Sigmoid colon (tissue), 7 donors: ENCODE results near the gene VIPR2. TPM values are rescaled to one million over a fixed set of nuclear protein-coding genes. Genes with fewer than 3 reads are reported as not detected.
"Not testable (repeated sequence)": the region's sequence is repeated elsewhere in the genome, so short reads cannot be mapped to it uniquely, and the experiment has no call there.

Experiments
- DNase-seq: peaks from one replicate; pipeline ENCODE4 v3.0.0-alpha.2; 2019
- H3K27ac ChIP-seq, 4 donors: fragments of 200-600 bp; sonication (generic); one replicate each; pipeline ENCODE4 v1.5.1; 2016 to 2019; ENCODE audit warnings: mild to moderate bottlenecking in 1 of 4
- H3K27me3 ChIP-seq, 3 donors: fragments of 200-600 bp; sonication (generic); one replicate each; pipeline ENCODE4 v1.5.1; 2019; ENCODE audit warnings: mild to moderate bottlenecking in 1 of 3
- H3K36me3 ChIP-seq, 4 donors: fragments of 200-600 bp; sonication (generic); one replicate each; pipeline ENCODE4 v1.5.1; 2016 to 2019
- H3K4me1 ChIP-seq, 4 donors: fragments of 200-600 bp; sonication (generic); one replicate each; pipeline ENCODE4 v1.5.1; 2017 to 2019
- H3K4me3 ChIP-seq, 4 donors: fragments of 200-600 bp; sonication (generic); one replicate each; pipeline ENCODE4 v1.5.1; 2017 to 2019; ENCODE audit warnings: mild to moderate bottlenecking in 2 of 4, moderate library complexity in 1 of 4
- H3K9me3 ChIP-seq, 4 donors: fragments of 200-600 bp in 3 of 4; sonication (generic) in 3 of 4; one replicate each; pipeline versions ENCODE4 v1.5.1 to v1.6.1; 2013 to 2019
- CTCF ChIP-seq, 4 experiments: fragments of 450-650 bp in 3 of 4; fragments of 200-600 bp in 1 of 4; IDR thresholded peaks; one replicate each; pipeline ENCODE4 v1.5.1; 2016 to 2019; ENCODE audit warnings: antibody characterized with exemption in 4 of 4, mild to moderate bottlenecking in 3 of 4, moderate library complexity in 2 of 4
- EP300 ChIP-seq, 4 donors: sonication (generic); formaldehyde crosslinking; IDR thresholded peaks; one replicate each; pipeline ENCODE4 v1.6.1; 2017; ENCODE audit warnings: antibody characterized with exemption in 4 of 4
- POLR2A ChIP-seq, 2 donors: fragments of 450-650 bp; IDR thresholded peaks; one replicate each; pipeline ENCODE4 v1.6.1; 2016; ENCODE audit warnings: antibody characterized with exemption in 2 of 2, mild to moderate bottlenecking in 2 of 2, moderate library complexity in 2 of 2
- POLR2AphosphoS5 ChIP-seq, 4 donors: sonication (generic); formaldehyde crosslinking; IDR thresholded peaks; one replicate each; pipeline ENCODE4 v1.6.1; 2017; ENCODE audit warnings: antibody characterized with exemption in 4 of 4
- WGBS, 2 donors: extraction: QIAGEN DNeasy Blood & Tissue Kit; methylation state at CpG; one replicate each; pipeline ENCODE4 v1.1.7; 2013; 5-methylcytosine and 5-hydroxymethylcytosine counted together
- intact Hi-C: fragments of 100-400 bp; cut with DNase I; formaldehyde crosslinking; loops from one replicate; pipeline ENCODE4 v1.15.1; 2023
- polyA plus RNA-seq, 3 donors: library from polyadenylated mRNA; stranded (reverse); fragments of 200-250 nt; gene quantifications; one replicate each; pipeline ENCODE4 v1.2.3, GENCODE V29; 2013
- total RNA-seq, 4 donors: library from RNA; depleted of rRNA; stranded (reverse); fragments of >200 nt; gene quantifications; one replicate each; pipeline ENCODE4 v1.1.0, GENCODE V29; 2016
- donor health status: healthy with polysubstance abuse.
- donor health status: Bipolar disorder and iron deficiency.
- donor health status: healthy.

The VIPR2 gene
- total and polyA plus RNA-seq, 7 donors: 0.23 to 21.4 (median 11.7) TPM

DNA sequence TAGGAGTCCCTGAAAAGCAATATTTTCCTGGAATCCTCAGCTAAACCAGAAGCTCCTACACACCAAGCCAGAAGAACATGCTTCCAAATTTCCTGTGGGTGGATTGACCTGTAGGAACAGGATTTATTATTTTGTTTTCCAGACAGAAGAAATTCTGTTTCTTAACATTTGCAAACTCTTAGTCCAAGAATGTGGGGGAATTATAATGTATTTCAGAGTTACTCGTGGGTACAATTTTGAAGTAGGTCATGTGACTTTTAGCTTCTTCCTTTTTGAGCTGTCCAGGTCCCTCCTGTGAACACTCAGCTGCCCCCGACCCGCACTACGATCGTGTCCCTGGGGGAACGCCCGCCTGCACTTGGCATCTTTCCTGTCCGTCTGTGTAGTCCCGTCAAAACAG lies 27.7 kb upstream of the VIPR2 start:
- intact Hi-C loops: no loop called here
- DNase-seq: no peak
- 87% methylated on average over 9 of the region's 9 CpGs for WGBS, 2 donors

DNA sequence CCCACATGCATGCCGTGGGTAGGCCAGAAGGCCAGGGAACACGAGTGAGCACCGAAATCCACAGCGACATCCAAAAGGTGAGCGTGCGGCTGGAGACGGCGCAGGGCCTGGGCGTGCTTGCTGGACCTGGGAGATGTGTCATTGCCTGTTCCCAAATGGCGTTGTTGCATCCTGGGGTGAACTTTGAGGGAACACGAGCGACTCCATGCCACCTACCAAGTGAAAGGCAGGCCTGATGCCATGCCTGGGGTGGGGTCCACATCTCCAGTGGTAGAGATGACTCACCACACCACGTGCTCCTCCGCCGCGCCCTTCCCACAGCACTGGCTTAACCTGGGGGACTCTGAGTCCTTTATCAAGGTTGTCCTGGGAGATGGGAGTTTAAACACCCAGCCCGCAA lies 24.7 kb upstream of the VIPR2 start:
- peaks cover 0 to 2% (median 0%) of the 10 kb centered on the region in 4 donors for H3K9me3 ChIP-seq
- intact Hi-C loops: no loop called here
- H3K27me3 ChIP-seq: no peaks in the 10 kb centered on the region
- no peak overlapping the region for H3K27ac ChIP-seq
- TF ChIP-seq CTCF (IDR thresholded peaks at IDR 0.05): no peak
- no peak for TF ChIP-seq EP300 (IDR thresholded peaks at IDR 0.05)
- H3K4me3 ChIP-seq: no peak overlapping the region
- no peak for DNase-seq
- no peaks in the 10 kb centered on the region for H3K4me1 ChIP-seq
- 88 to 90% methylated on average over 17 of the region's 17 CpGs for WGBS, 2 donors
- no peaks in the 10 kb centered on the region for H3K36me3 ChIP-seq

More for the DNA sequence above, 27.7 kb upstream of the VIPR2 start:
- no peaks in the 10 kb centered on the region for H3K27me3 ChIP-seq
- H3K4me1 ChIP-seq: peaks cover 0 to 7% (median 0%) of the 10 kb centered on the region in 4 donors
- H3K4me3 ChIP-seq: no peak overlapping the region
- peaks cover 0 to 2% (median 0%) of the 10 kb centered on the region in 4 donors for H3K9me3 ChIP-seq
- H3K27ac ChIP-seq: no peak overlapping the region
- no peak for TF ChIP-seq POLR2A (IDR thresholded peaks at IDR 0.05)
- TF ChIP-seq EP300 (IDR thresholded peaks at IDR 0.05): no peak
- no peaks in the 10 kb centered on the region for H3K36me3 ChIP-seq

DNA sequence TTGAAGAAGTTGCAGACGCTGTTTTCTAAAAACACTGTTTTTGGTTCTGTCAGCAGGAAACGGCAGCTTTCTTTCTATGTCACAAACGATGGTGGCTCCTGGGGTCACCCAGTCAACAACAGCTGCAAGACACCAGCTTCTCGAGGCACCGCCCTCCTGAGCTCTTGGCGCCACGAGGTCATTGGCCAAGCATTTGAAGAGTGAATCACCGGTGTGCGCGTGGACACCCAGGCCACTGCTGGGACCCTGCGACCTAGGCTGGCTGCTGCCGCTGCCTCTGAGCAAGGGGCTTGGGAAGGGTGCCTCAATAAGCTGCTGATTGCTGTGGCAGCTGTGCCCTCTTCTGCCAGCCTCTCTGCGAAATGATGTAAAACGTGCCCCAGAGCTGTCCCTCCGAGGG lies 22.5 kb upstream of the VIPR2 start:
- no peak for DNase-seq
- Histone ChIP-seq H3K4me1 (no peaks in the 10 kb centered on the region), H3K4me3 (no peak overlapping the region), H3K36me3 (no peaks in the 10 kb centered on the region), H3K27ac (no peak overlapping the region), H3K27me3 (no peaks in the 10 kb centered on the region), H3K9me3 (no peaks in the 10 kb centered on the region)
- WGBS, 2 donors: 88 to 89% methylated on average over 15 of the region's 15 CpGs
- intact Hi-C loops: no loop called here
- TF ChIP-seq POLR2AphosphoS5 (IDR thresholded peaks at IDR 0.05): no peak
- no peak for TF ChIP-seq CTCF (IDR thresholded peaks at IDR 0.05)
- TF ChIP-seq POLR2A (IDR thresholded peaks at IDR 0.05): no peak
- TF ChIP-seq EP300 (IDR thresholded peaks at IDR 0.05): no peak

GRCh38 chr7:159166530-159166929 lies 21.9 kb upstream of the VIPR2 start:
- H3K36me3 ChIP-seq: no peaks in the 10 kb centered on the region
- intact Hi-C loops: no loop called here

DNA sequence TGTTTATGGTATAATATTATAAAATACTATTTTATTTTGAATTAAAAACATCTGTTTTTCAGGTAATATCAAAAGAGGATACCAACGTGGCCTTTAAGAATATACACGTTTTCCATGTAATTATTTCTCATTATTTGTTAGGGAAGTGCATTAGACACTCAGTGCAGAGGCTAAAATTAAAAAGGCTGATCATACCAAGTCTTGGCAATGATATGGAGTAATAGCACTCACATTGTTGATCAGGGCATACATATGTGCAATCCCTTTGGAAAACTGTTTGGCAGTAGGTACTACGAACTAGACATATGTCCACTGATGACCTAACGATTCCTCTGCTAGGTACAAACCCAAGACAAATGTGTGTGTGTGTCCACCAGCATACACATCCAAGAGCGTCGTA lies 20.7 kb upstream of the VIPR2 start:
- Histone ChIP-seq H3K27ac (no peak overlapping the region), H3K36me3 (no peaks in the 10 kb centered on the region), H3K9me3 (no peaks in the 10 kb centered on the region), H3K4me3 (no peak overlapping the region), H3K27me3 (no peaks in the 10 kb centered on the region), H3K4me1 (no peaks in the 10 kb centered on the region)
- intact Hi-C loops: no loop called here
- WGBS, 2 donors: 93 to 96% methylated on average over 6 of the region's 6 CpGs
- DNase-seq: no peak
- no peak for TF ChIP-seq POLR2A (IDR thresholded peaks at IDR 0.05)
- TF ChIP-seq POLR2AphosphoS5 (IDR thresholded peaks at IDR 0.05): no peak
- TF ChIP-seq EP300 (IDR thresholded peaks at IDR 0.05): no peak
- no peak for TF ChIP-seq CTCF (IDR thresholded peaks at IDR 0.05)

More at GRCh38 chr7:159166530-159166929, 21.9 kb upstream of the VIPR2 start:
- Histone ChIP-seq H3K4me3 (no peak overlapping the region), H3K27me3 (no peaks in the 10 kb centered on the region), H3K9me3 (no peaks in the 10 kb centered on the region), H3K4me1 (no peaks in the 10 kb centered on the region), H3K27ac (no peak overlapping the region)
- no peak for DNase-seq
- no peak for TF ChIP-seq CTCF (IDR thresholded peaks at IDR 0.05)
- TF ChIP-seq POLR2AphosphoS5 (IDR thresholded peaks at IDR 0.05): no peak
- no peak for TF ChIP-seq EP300 (IDR thresholded peaks at IDR 0.05)
- TF ChIP-seq POLR2A (IDR thresholded peaks at IDR 0.05): no peak
- 61 to 63% methylated on average over 3 of the region's 3 CpGs for WGBS, 2 donors

DNA sequence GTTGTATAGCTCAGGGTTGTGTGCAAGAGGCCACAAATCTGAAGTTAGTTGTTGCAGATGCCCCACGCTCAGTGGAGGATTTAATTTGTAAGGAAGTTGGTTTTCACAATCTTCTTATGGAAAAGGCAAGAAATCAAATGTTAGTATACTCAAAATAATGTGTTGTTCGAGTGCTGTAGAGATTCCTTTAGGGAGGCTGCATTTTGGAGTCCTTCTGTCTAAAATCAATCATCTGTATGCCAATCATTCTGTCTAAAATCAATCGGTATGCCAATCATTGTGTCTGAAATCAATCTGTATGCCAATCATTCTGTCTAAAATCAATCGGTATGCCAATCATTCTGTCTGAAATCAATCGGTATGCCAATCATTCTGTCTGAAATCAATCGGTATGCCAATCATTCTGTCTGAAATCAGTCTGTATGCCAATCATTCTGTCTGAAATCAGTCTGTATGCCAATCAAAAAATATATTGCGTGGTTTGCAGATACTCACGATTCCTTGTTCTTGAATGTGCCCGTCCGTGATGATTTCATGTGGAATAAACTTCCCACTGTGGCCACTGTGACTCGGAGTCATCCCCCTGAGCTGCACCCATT lies 19.1 kb upstream of the VIPR2 start:
- H3K27me3 ChIP-seq, H3K4me3 ChIP-seq, H3K4me1 ChIP-seq, H3K9me3 ChIP-seq, H3K36me3 ChIP-seq, DNase-seq, H3K27ac ChIP-seq, intact Hi-C loops: not testable (repeated sequence)
- WGBS, 2 donors: 84 to 88% methylated on average over 8 to 10 of the region's 11 CpGs

GRCh38 chr7:159162050-159162626 lies 17.5 kb upstream of the VIPR2 start:
- H3K4me3 ChIP-seq, DNase-seq, H3K36me3 ChIP-seq, intact Hi-C loops, H3K27me3 ChIP-seq, H3K9me3 ChIP-seq, H3K27ac ChIP-seq, H3K4me1 ChIP-seq: not testable (repeated sequence)
- WGBS, 2 donors: 73 to 85% methylated on average over 16 to 21 of the region's 21 CpGs
